H1 (cell line): ENCODE data around the gene TGM1. TPM values are rescaled to one million over a fixed set of nuclear protein-coding genes. Genes with fewer than 3 reads are reported as not detected.
"Not testable (repeated sequence)": the region's sequence is repeated elsewhere in the genome, so short reads cannot be mapped to it uniquely, and the experiment has no call there.

ENCODE experiments used
- CTCF ChIA-PET: fragments of 300-600 bp; sonication (Branson Sonifier 250); formaldehyde crosslinking; loops from one replicate; lab custom pipeline; 2021; ENCODE audit not compliant: partially characterized antibody; lab: Charles Lee
- POLR2A ChIA-PET: fragments of 300-600 bp; sonication (Branson Sonifier 250); formaldehyde crosslinking; loops from one replicate; lab custom pipeline; 2021; ENCODE audit warnings: inconsistent platforms; ENCODE audit not compliant: partially characterized antibody; lab: Charles Lee
- DNase-seq, 2 experiments: peaks; one replicate each; pipeline versions ENCODE4 v3.0.0 to v3.0.0-alpha.2; 2010 to 2022; ENCODE audit warnings: low spot score in 2 of 2, low read depth in 1 of 2, mixed read lengths in 1 of 2
- FAIRE-seq: peaks from 2 replicates; lab custom pipeline; 2011; peaks lifted over from hg19 to GRCh38; lab: Jason Lieb, UNC
- H2AFZ ChIP-seq: 2 replicates; pipeline ENCODE4 v1.8.1; 2012; ENCODE audit warnings: low read length, inconsistent platforms
- H2AK5ac ChIP-seq: 2 replicates; pipeline ENCODE4 v1.6.1; 2013; ENCODE audit warnings: low read depth, low read length
- H2BK120ac ChIP-seq: replicated peaks from 2 replicates; pipeline ENCODE3; 2013; ENCODE audit warnings: low read depth, low read length, inconsistent platforms
- H2BK12ac ChIP-seq: 2 replicates; pipeline ENCODE4 v1.6.1; 2013; ENCODE audit warnings: low read depth, low read length
- H2BK15ac ChIP-seq: 2 replicates; pipeline ENCODE4 v1.6.1; 2013; ENCODE audit warnings: low read length
- H2BK20ac ChIP-seq: 2 replicates; pipeline ENCODE4 v1.6.1; 2013; ENCODE audit warnings: low read length
- H2BK5ac ChIP-seq: 2 replicates; pipeline ENCODE4 v1.6.1; 2013; ENCODE audit warnings: low read depth, low read length
- H3K14ac ChIP-seq: 2 replicates; pipeline ENCODE4 v1.6.1; 2013; ENCODE audit warnings: inconsistent platforms; ENCODE audit not compliant: insufficient read length
- H3K18ac ChIP-seq: 2 replicates; pipeline ENCODE4 v1.6.1; 2013; ENCODE audit warnings: low read length; ENCODE audit errors: extremely low read depth
- H3K23ac ChIP-seq: 2 replicates; pipeline ENCODE4 v1.6.1; 2013; ENCODE audit warnings: inconsistent platforms; ENCODE audit not compliant: insufficient read length
- H3K23me2 ChIP-seq: 2 replicates; pipeline ENCODE4 v1.6.1; 2013; ENCODE audit warnings: low read depth, low read length
- H3K27ac ChIP-seq: 2 replicates; pipeline ENCODE4 v1.6.1; 2011; ENCODE audit warnings: low read depth, low read length, inconsistent platforms
- H3K27me3 ChIP-seq, 4 experiments: replicated peaks in 1 of 4; 1 replicate in 1 of 4; 2 replicates in 3 of 4; pipeline versions ENCODE4 v1.6.1 to v1.8.1; 2011 to 2013; ENCODE audit warnings: low read length in 3 of 4, mild to moderate bottlenecking in 3 of 4, inconsistent platforms in 2 of 4, mixed read lengths in 2 of 4, moderate library complexity in 1 of 4; ENCODE audit not compliant: control insufficient read depth in 3 of 4, insufficient read depth in 3 of 4; ENCODE audit errors: extremely low read depth in 1 of 4
- H3K36me3 ChIP-seq, 4 experiments: 2 replicates each; pipeline versions ENCODE4 v1.6.1 to v1.8.1; 2011 to 2013; ENCODE audit warnings: mild to moderate bottlenecking in 4 of 4, low read length in 3 of 4, moderate library complexity in 2 of 4, control low read depth in 1 of 4, inconsistent platforms in 1 of 4; ENCODE audit not compliant: insufficient read depth in 4 of 4, control insufficient read depth in 2 of 4
- H3K4ac ChIP-seq: replicated peaks from 2 replicates; pipeline ENCODE3; 2013; ENCODE audit warnings: low read length, low read depth, mixed read lengths, inconsistent platforms; ENCODE audit not compliant: insufficient read length
- H3K4me1 ChIP-seq, 4 experiments: replicated peaks in 1 of 4; 1 replicate in 1 of 4; 2 replicates in 3 of 4; pipeline versions ENCODE4 v1.6.1 to v1.8.1; 2011 to 2013; ENCODE audit warnings: low read length in 3 of 4, inconsistent platforms in 2 of 4, mixed read lengths in 1 of 4; ENCODE audit not compliant: insufficient read depth in 4 of 4, control insufficient read depth in 3 of 4
- H3K4me2 ChIP-seq, 2 experiments: 2 replicates each; pipeline versions ENCODE4 v1.6.1 to v1.8.1; 2011 to 2013; ENCODE audit warnings: low read depth in 2 of 2, low read length in 2 of 2, control low read depth in 1 of 2, inconsistent platforms in 1 of 2, mild to moderate bottlenecking in 1 of 2; ENCODE audit not compliant: insufficient read depth in 1 of 2
- H3K4me3 ChIP-seq, 4 experiments: fragments of 200-600, 300-600 bp in 1 of 4; sonication (generic), shearing (Covaris generic), sonication (Bioruptor Twin) in 1 of 4; 2 replicates each; pipeline versions ENCODE4 v1.5.1 to v1.8.1; 2011 to 2016; ENCODE audit warnings: low read length in 4 of 4, low read depth in 3 of 4, control low read depth in 2 of 4, inconsistent platforms in 2 of 4, mild to moderate bottlenecking in 2 of 4, mixed read lengths in 1 of 4, moderate library complexity in 1 of 4; ENCODE audit not compliant: insufficient read depth in 2 of 4; ENCODE audit errors: extremely low read depth in 1 of 4
- H3K56ac ChIP-seq: replicated peaks from 2 replicates; pipeline ENCODE3; 2013; ENCODE audit warnings: low read depth, mild to moderate bottlenecking, mixed read lengths, low read length, inconsistent platforms; ENCODE audit not compliant: insufficient read length
- H3K79me1 ChIP-seq: 2 replicates; pipeline ENCODE4 v1.6.1; 2013; ENCODE audit warnings: low read depth, low read length, control low read depth
- H3K79me2 ChIP-seq, 2 experiments: 2 replicates each; pipeline versions ENCODE4 v1.6.1 to v1.8.1; 2012 to 2013; ENCODE audit warnings: low read length in 2 of 2, mild to moderate bottlenecking in 2 of 2, inconsistent platforms in 1 of 2; ENCODE audit not compliant: insufficient read depth in 2 of 2, control insufficient read depth in 1 of 2
- H3K9ac ChIP-seq, 4 experiments: replicated peaks in 1 of 4; 1 replicate in 1 of 4; 2 replicates in 3 of 4; pipeline versions ENCODE4 v1.6.1 to v1.8.1; 2011 to 2013; ENCODE audit warnings: low read depth in 3 of 4, low read length in 3 of 4, control low read depth in 2 of 4, mild to moderate bottlenecking in 2 of 4, moderate library complexity in 2 of 4, inconsistent platforms in 1 of 4; ENCODE audit errors: extremely low read depth in 1 of 4
- H3K9me3 ChIP-seq, 2 experiments: 2 replicates each; pipeline versions ENCODE4 v1.6.1 to v1.8.1; 2012 to 2013; ENCODE audit warnings: mild to moderate bottlenecking in 2 of 2, moderate library complexity in 2 of 2, control low read depth in 1 of 2, inconsistent platforms in 1 of 2, low read depth in 1 of 2, low read length in 1 of 2, mixed read lengths in 1 of 2; ENCODE audit not compliant: insufficient read depth in 2 of 2
- H4K20me1 ChIP-seq, 2 experiments: replicated peaks in 1 of 2; 2 replicates each; pipeline versions ENCODE3 to v1.8.1; 2011 to 2013; ENCODE audit warnings: inconsistent platforms in 2 of 2, low read length in 2 of 2, mild to moderate bottlenecking in 1 of 2; ENCODE audit not compliant: insufficient read depth in 2 of 2, control insufficient read depth in 1 of 2
- H4K5ac ChIP-seq: 2 replicates; pipeline ENCODE4 v1.6.1; 2013; ENCODE audit warnings: low read length, low read depth, mixed read lengths, inconsistent platforms; ENCODE audit not compliant: insufficient read length
- H4K8ac ChIP-seq: 2 replicates; pipeline ENCODE4 v1.8.0; 2013; ENCODE audit warnings: mild to moderate bottlenecking, moderate library complexity, low read length, inconsistent platforms; ENCODE audit not compliant: insufficient read depth; ENCODE audit errors: extremely low read depth
- H4K91ac ChIP-seq: replicated peaks from 2 replicates; pipeline ENCODE3; 2013; ENCODE audit warnings: low read length, mixed read lengths, inconsistent platforms; ENCODE audit not compliant: insufficient read length
- WGBS, 2 experiments: shearing (Covaris generic) in 1 of 2; methylation state at CpG; one replicate each; pipeline versions ENCODE4 v1.1.6 to v1.1.7; 2013 to 2015; ENCODE audit warnings: low lambda C conversion rate in 2 of 2, mixed read lengths in 2 of 2, inconsistent platforms in 1 of 2, low coverage in 1 of 2, missing lambda C conversion rate in 1 of 2; ENCODE audit not compliant: insufficient replicate concordance in 2 of 2, insufficient coverage in 1 of 2, insufficient read length in 1 of 2; ENCODE audit errors: extremely low coverage in 1 of 2, missing lambda C conversion rate in 1 of 2; 5-methylcytosine and 5-hydroxymethylcytosine counted together
- polyA plus RNA-seq, 7 experiments: library from polyadenylated mRNA; depleted of rRNA in 3 of 7; stranded (reverse) in 5 of 7; unstranded in 2 of 7; fragments of >200 nt in 5 of 7; fragments of 200-250 nt in 2 of 7; gene quantifications; 1 replicate in 5 of 7; 2 replicates in 1 of 7; 4 replicates in 1 of 7; pipeline versions ENCODE4 v1.2.1 to v1.2.3, GENCODE V29; 2011 to 2013; ENCODE audit warnings: missing spikeins in 2 of 7, mixed read lengths in 2 of 7
- small RNA-seq: library from polyadenylated mRNA; stranded (forward); fragments of <200 nt; extraction: miRNeasy Mini kit (QIAGEN cat#:217004); gene quantifications from one replicate; pipeline ENCODE3, GENCODE V24; 2013; ENCODE audit not compliant: insufficient read depth
- total RNA-seq: library from RNA; stranded (reverse); fragmentation: NEBNext Ultra II Directional; extraction: Animal tissue kit (Norgen Biotek cat#: 25700); gene quantifications from 2 replicates; pipeline ENCODE4 v1.2.1, GENCODE V29; 2021

Gene TGM1
- total and polyA plus RNA-seq, 2 of the 8 experiments (the other 6 are each of a cell fraction or from before 2014, with no cell fraction given) = 1.8 to 2.2 TPM

DNA sequence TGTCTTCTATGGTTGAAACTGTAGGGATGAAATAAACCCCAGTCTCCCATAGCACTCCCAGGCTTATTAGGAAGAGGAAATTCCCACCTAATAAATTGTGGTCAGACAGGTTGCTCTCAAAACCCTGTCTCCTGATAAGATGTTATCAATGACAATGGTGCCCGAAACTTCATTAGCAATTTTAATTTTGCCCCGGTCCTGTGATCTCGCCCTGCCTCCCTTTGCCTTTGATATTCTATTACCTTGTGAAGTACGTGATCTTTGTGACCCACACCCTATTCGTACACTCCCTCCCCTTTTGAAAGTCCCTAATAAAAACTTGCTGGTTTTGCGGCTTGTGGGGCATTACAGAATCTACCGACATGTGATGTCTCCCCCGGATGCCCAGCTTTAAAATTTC lies 60.4 kb downstream of the TGM1 start:
- Histone ChIP-seq H3K36me3 (peaks cover 9 to 34% (median 22%) of the 10 kb centered on the region in 4 experiments; a peak in 7 of 8 replicates), H3K4me3 (peak overlapping the region in 1 of 4 experiments; percentile 36; a peak in 2 of 8 replicates), H3K27ac (peak overlapping the region; percentile 63; the same call in 1 of the 2 replicates), H2BK5ac (0 out of 2 replicates have a peak overlapping the region, but pooled peaks have one; percentile 89), H3K4me2 (peak overlapping the region; percentile 38 to 45; a peak in 1 of 4 replicates)
- H4K8ac ChIP-seq, DNase-seq, H4K91ac ChIP-seq, H2AK5ac ChIP-seq, H3K23ac ChIP-seq, H3K4ac ChIP-seq, H2AFZ ChIP-seq, FAIRE-seq, H4K5ac ChIP-seq, H2BK120ac ChIP-seq, H3K9ac ChIP-seq, H3K27me3 ChIP-seq, H3K4me1 ChIP-seq, H3K56ac ChIP-seq, H3K23me2 ChIP-seq, H3K79me2 ChIP-seq, H2BK20ac ChIP-seq, H3K79me1 ChIP-seq, H2BK15ac ChIP-seq, H3K9me3 ChIP-seq, H4K20me1 ChIP-seq, H3K14ac ChIP-seq, H2BK12ac ChIP-seq, H3K18ac ChIP-seq: not testable (repeated sequence)
- 45% methylated on average over 8 of the region's 8 CpGs; no CpG with 5 or more reads in 1 of the 2 experiments for WGBS, 2 experiments
- POLR2A ChIA-PET = interaction anchor here (0.9 to 5.0 kb wide), 7 partner anchors 11 to 40 kb away, joined by 3 to 24 read pairs (median 6); partner anchors contain the start of genes CHMP4A, IPO4, MDP1 and REC8
- CTCF ChIA-PET = interaction anchor here (1.0 to 2.3 kb wide), 2 partner anchors 12 to 14 kb away, joined by 3 to 9 read pairs; partner anchors contain the start of gene CHMP4A

Small RNA genes lying within 50 kb of the gene (small RNA-seq; reads per million reads assigned to genes)
- not detected for gene CHMP4A
- not detected for gene MDP1

Other genes starting within 250 kb of the TGM1 start
Only the 30 nearest of the 34 such genes appear.
- 79.3 and 81.9 TPM in 2 replicates for gene PCK2, start 168.9 kb downstream of the TGM1 start, total RNA-seq
- gene PCK2, start 168.9 kb downstream of the TGM1 start, polyA plus RNA-seq (2011; rRNA removed) = 115 and 221 TPM in 2 replicates
- 63.6 and 67.2 TPM in 2 replicates for gene DCAF11, start 148.4 kb downstream of the TGM1 start, total RNA-seq
- 60.4 and 74.6 TPM in 2 replicates for gene DCAF11, start 148.4 kb downstream of the TGM1 start, polyA plus RNA-seq (2011; rRNA removed)
- 1.1 TPM in 2 replicates for gene NRL, start 148.2 kb downstream of the TGM1 start, total RNA-seq
- 2.1 and 2.2 TPM in 2 replicates for gene NRL, start 148.2 kb downstream of the TGM1 start, polyA plus RNA-seq (2011; rRNA removed)
- gene FITM1, start 132.5 kb downstream of the TGM1 start, total RNA-seq = 0.33 and 0.76 TPM in 2 replicates
- 0.53 and 0.80 TPM in 2 replicates for gene FITM1, start 132.5 kb downstream of the TGM1 start, polyA plus RNA-seq (2011; rRNA removed)
- 85.9 and 91.7 TPM in 2 replicates for gene PSME1, start 127.0 kb downstream of the TGM1 start, total RNA-seq
- gene PSME1, start 127.0 kb downstream of the TGM1 start, polyA plus RNA-seq (2011; rRNA removed) = 57.4 and 74.9 TPM in 2 replicates
- 36.9 and 38.4 TPM in 2 replicates for gene EMC9, start 121.6 kb downstream of the TGM1 start, total RNA-seq
- 47.2 and 60.1 TPM in 2 replicates for gene EMC9, start 121.6 kb downstream of the TGM1 start, polyA plus RNA-seq (2011; rRNA removed)
- gene PSME2, start 116.6 kb downstream of the TGM1 start, total RNA-seq = 111 and 118 TPM in 2 replicates
- gene PSME2, start 116.6 kb downstream of the TGM1 start, polyA plus RNA-seq (2011; rRNA removed) = 71.8 and 76.8 TPM in 2 replicates
- gene RNF31, start 115.7 kb downstream of the TGM1 start, total RNA-seq = 57.8 and 72.0 TPM in 2 replicates
- 17.5 and 40.6 TPM in 2 replicates for gene RNF31, start 115.7 kb downstream of the TGM1 start, polyA plus RNA-seq (2011; rRNA removed)
- 11.1 and 11.4 TPM in 2 replicates for gene IRF9, start 101.9 kb downstream of the TGM1 start, total RNA-seq
- gene IRF9, start 101.9 kb downstream of the TGM1 start, polyA plus RNA-seq (2011; rRNA removed) = 13.2 and 13.3 TPM in 2 replicates
- gene REC8, start 91.1 kb downstream of the TGM1 start, total RNA-seq = 25.8 and 28.5 TPM in 2 replicates
- gene REC8, start 91.1 kb downstream of the TGM1 start, polyA plus RNA-seq (2011; rRNA removed) = 9.8 and 19.1 TPM in 2 replicates
- gene IPO4, start 74.4 kb downstream of the TGM1 start, total RNA-seq = 108 and 109 TPM in 2 replicates
- 55.5 and 80.6 TPM in 2 replicates for gene IPO4, start 74.4 kb downstream of the TGM1 start, polyA plus RNA-seq (2011; rRNA removed)
- 22.2 and 25.3 TPM in 2 replicates for gene TM9SF1, start 67.7 kb downstream of the TGM1 start, total RNA-seq
- 24.6 and 29.2 TPM in 2 replicates for gene TM9SF1, start 67.7 kb downstream of the TGM1 start, polyA plus RNA-seq (2011; rRNA removed)
- 0.28 TPM in 1 of 2 replicates, not detected in the other for gene TSSK4, start 57.5 kb downstream of the TGM1 start, total RNA-seq
- gene TSSK4, start 57.5 kb downstream of the TGM1 start, polyA plus RNA-seq (2011; rRNA removed) = 0.05 TPM in 1 of 2 replicates, not detected in the other
- 32.9 and 36.4 TPM in 2 replicates for gene CHMP4A, start 49.7 kb downstream of the TGM1 start, total RNA-seq
- gene CHMP4A, start 49.7 kb downstream of the TGM1 start, polyA plus RNA-seq (2011; rRNA removed) = 23.4 and 37.6 TPM in 2 replicates
- gene MDP1, start 47.1 kb downstream of the TGM1 start, total RNA-seq = 14.3 and 17.7 TPM in 2 replicates
- 25.3 and 32.2 TPM in 2 replicates for gene MDP1, start 47.1 kb downstream of the TGM1 start, polyA plus RNA-seq (2011; rRNA removed)
- 241 and 253 TPM in 2 replicates for gene NEDD8, start 30.8 kb downstream of the TGM1 start, total RNA-seq
- 196 and 317 TPM in 2 replicates for gene NEDD8, start 30.8 kb downstream of the TGM1 start, polyA plus RNA-seq (2011; rRNA removed)
- gene GMPR2, start 30.2 kb downstream of the TGM1 start, total RNA-seq = 85.3 and 88.3 TPM in 2 replicates
- gene GMPR2, start 30.2 kb downstream of the TGM1 start, polyA plus RNA-seq (2011; rRNA removed) = 52.9 and 61.6 TPM in 2 replicates
- gene TINF2, start 20.6 kb downstream of the TGM1 start, total RNA-seq = 31.0 and 36.7 TPM in 2 replicates
- gene TINF2, start 20.6 kb downstream of the TGM1 start, polyA plus RNA-seq (2011; rRNA removed) = 23.5 and 31.7 TPM in 2 replicates
- gene RABGGTA, start 8.4 kb upstream of the TGM1 start, total RNA-seq = 16.0 and 16.9 TPM in 2 replicates
- gene RABGGTA, start 8.4 kb upstream of the TGM1 start, polyA plus RNA-seq (2011; rRNA removed) = 49.8 and 65.1 TPM in 2 replicates
- 8.8 and 13.4 TPM in 2 replicates for gene DHRS1, start 36.6 kb upstream of the TGM1 start, total RNA-seq
- gene DHRS1, start 36.6 kb upstream of the TGM1 start, polyA plus RNA-seq (2011; rRNA removed) = 31.7 and 40.2 TPM in 2 replicates
- gene NOP9, start 36.7 kb upstream of the TGM1 start, total RNA-seq = 34.8 and 39.3 TPM in 2 replicates
- gene NOP9, start 36.7 kb upstream of the TGM1 start, polyA plus RNA-seq (2011; rRNA removed) = 17.8 and 22.4 TPM in 2 replicates
- not detected in 2 replicates for gene CIDEB, start 44.8 kb upstream of the TGM1 start, total RNA-seq
- gene CIDEB, start 44.8 kb upstream of the TGM1 start, polyA plus RNA-seq (2011; rRNA removed) = 0.09 and 0.11 TPM in 2 replicates
- 6.7 and 7.0 TPM in 2 replicates for gene LTB4R2, start 47.0 kb upstream of the TGM1 start, total RNA-seq
- 5.3 and 9.8 TPM in 2 replicates for gene LTB4R2, start 47.0 kb upstream of the TGM1 start, polyA plus RNA-seq (2011; rRNA removed)
- gene LTB4R, start 48.3 kb upstream of the TGM1 start, total RNA-seq = 4.1 and 6.8 TPM in 2 replicates
- 6.7 and 9.7 TPM in 2 replicates for gene LTB4R, start 48.3 kb upstream of the TGM1 start, polyA plus RNA-seq (2011; rRNA removed)
- 0.35 and 0.69 TPM in 2 replicates for gene ADCY4, start 71.9 kb upstream of the TGM1 start, total RNA-seq
- 0.27 and 0.57 TPM in 2 replicates for gene ADCY4, start 71.9 kb upstream of the TGM1 start, polyA plus RNA-seq (2011; rRNA removed)
- 0.39 and 0.55 TPM in 2 replicates for gene RIPK3, start 76.8 kb upstream of the TGM1 start, total RNA-seq
- 0.20 and 0.24 TPM in 2 replicates for gene RIPK3, start 76.8 kb upstream of the TGM1 start, polyA plus RNA-seq (2011; rRNA removed)
- 47.3 and 51.2 TPM in 2 replicates for gene NFATC4, start 105.0 kb upstream of the TGM1 start, total RNA-seq
- 50.3 and 78.9 TPM in 2 replicates for gene NFATC4, start 105.0 kb upstream of the TGM1 start, polyA plus RNA-seq (2011; rRNA removed)
- gene NYNRIN, start 135.8 kb upstream of the TGM1 start, total RNA-seq = 18.3 and 19.6 TPM in 2 replicates
- gene NYNRIN, start 135.8 kb upstream of the TGM1 start, polyA plus RNA-seq (2011; rRNA removed) = 15.2 and 18.4 TPM in 2 replicates
- 0.52 and 0.54 TPM in 2 replicates for gene CBLN3, start 166.5 kb upstream of the TGM1 start, total RNA-seq
- gene CBLN3, start 166.5 kb upstream of the TGM1 start, polyA plus RNA-seq (2011; rRNA removed) = 0.72 and 1.00 TPM in 2 replicates
- 22.1 and 22.3 TPM in 2 replicates for gene KHNYN, start 166.8 kb upstream of the TGM1 start, total RNA-seq
- 7.6 and 9.2 TPM in 2 replicates for gene KHNYN, start 166.8 kb upstream of the TGM1 start, polyA plus RNA-seq (2011; rRNA removed)